Measurements from ENCODE around the gene PPP1R1B. TPM values are rescaled to one million over a fixed set of nuclear protein-coding genes. Genes with fewer than 3 reads are reported as not detected.

The PPP1R1B gene
- total and polyA plus RNA-seq, 2 donors (not counting 1 experiment from before 2014, with no cell fraction given) = not detected

- Histone ChIP-seq H4K20me1 (ENCODE audit: control insufficient read depth, insufficient read depth, low read length, poor library complexity, severe bottlenecking) (no peaks in the 10 kb centered on the region), H3K36me3 (replicated peaks in 1 of 2; ENCODE audit: control extremely low read depth in 1 of 2, control insufficient read depth in 1 of 2, extremely low read depth in 1 of 2, insufficient read depth in 2 of 2, low read length in 1 of 2) (no peaks in the 10 kb centered on the region), H3K4me1 (ENCODE audit: control insufficient read depth in 2 of 2, insufficient read depth in 2 of 2, low read length in 2 of 2) (peaks cover 25 to 46% of the 10 kb centered on the region in 2 donors), H3K79me2 (ENCODE audit: control insufficient read depth, insufficient read depth, low read length) (peaks cover 4% of the 10 kb centered on the region), H3K27ac (ENCODE audit: low read length in 2 of 2) (no peak overlapping the region), H3K4me2 (replicated peaks; ENCODE audit: low read depth, low read length, poor library complexity, severe bottlenecking) (peak overlapping the region; percentile 97), H3K27me3 (replicated peaks in 1 of 4; ENCODE audit: control extremely low read depth in 1 of 4, control insufficient read depth in 3 of 4, insufficient read depth in 4 of 4, low read length in 3 of 4) (peaks cover 0 to 12% (median 0%) of the 10 kb centered on the region in 4 experiments), H3K9ac (ENCODE audit: low read length) (no peak overlapping the region), H3K9me3 (ENCODE audit: control extremely low read depth in 1 of 3, control insufficient read depth in 2 of 3, insufficient read depth in 1 of 3, low read length in 2 of 3) (no peaks in the 10 kb centered on the region), H3K4me3 (ENCODE audit: control extremely low read depth in 1 of 5, extremely low read depth in 1 of 5, insufficient read depth in 1 of 5, low read depth in 2 of 5, low read length in 4 of 5) (no peak overlapping the region), H2AFZ (ENCODE audit: insufficient read depth, low read depth, low read length, poor library complexity, severe bottlenecking) (no peak overlapping the region)
- 63% methylated on average over 8 of the region's 13 CpGs for WGBS (ENCODE audit: insufficient coverage)
- Mint-ChIP-seq H3K4me3 (peak overlapping the region; percentile 88), H3K4me1 (peaks cover 29% of the 10 kb centered on the region), H3K9me3 (ENCODE audit: insufficient read depth) (no peaks in the 10 kb centered on the region), H3K27me3 (peaks cover 8% of the 10 kb centered on the region), H3K27ac (no peak overlapping the region)
- DNase-seq (no peak), ATAC-seq (ENCODE audit: low read depth) (no peak)
- TF ChIP-seq, protein P1, sequence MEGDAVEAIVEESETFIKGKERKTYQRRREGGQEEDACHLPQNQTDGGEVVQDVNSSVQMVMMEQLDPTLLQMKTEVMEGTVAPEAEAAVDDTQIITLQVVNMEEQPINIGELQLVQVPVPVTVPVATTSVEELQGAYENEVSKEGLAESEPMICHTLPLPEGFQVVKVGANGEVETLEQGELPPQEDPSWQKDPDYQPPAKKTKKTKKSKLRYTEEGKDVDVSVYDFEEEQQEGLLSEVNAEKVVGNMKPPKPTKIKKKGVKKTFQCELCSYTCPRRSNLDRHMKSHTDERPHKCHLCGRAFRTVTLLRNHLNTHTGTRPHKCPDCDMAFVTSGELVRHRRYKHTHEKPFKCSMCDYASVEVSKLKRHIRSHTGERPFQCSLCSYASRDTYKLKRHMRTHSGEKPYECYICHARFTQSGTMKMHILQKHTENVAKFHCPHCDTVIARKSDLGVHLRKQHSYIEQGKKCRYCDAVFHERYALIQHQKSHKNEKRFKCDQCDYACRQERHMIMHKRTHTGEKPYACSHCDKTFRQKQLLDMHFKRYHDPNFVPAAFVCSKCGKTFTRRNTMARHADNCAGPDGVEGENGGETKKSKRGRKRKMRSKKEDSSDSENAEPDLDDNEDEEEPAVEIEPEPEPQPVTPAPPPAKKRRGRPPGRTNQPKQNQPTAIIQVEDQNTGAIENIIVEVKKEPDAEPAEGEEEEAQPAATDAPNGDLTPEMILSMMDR (IDR thresholded peaks at IDR 0.05) = no peak
- no peak for TF ChIP-seq EZH2 (IDR thresholded peaks at IDR 0.05; ENCODE audit: borderline replicate concordance, insufficient read depth, low read depth, low read length, poor library complexity, severe bottlenecking)
- intact Hi-C loops (cut with micrococcal nuclease) = no loop called here
- ChIA-PET CTCF (interaction anchor here (0.6 to 13.0 kb wide), 12 partner anchors 9 to 361 kb away, joined by 3 to 262 read pairs (median 34); partner anchors contain the start of genes MIEN1, PNMT, PSMD3 and STARD3), POLR2A (interaction anchor here (0.6 to 1.8 kb wide), 3 partner anchors 12 to 68 kb away, joined by 3 read pairs; no protein-coding TSS in a partner anchor)
Observed at GRCh38 chr17:39618956-39619785, 7.6 kb upstream of the PPP1R1B start.

- H3K27me3 Mint-ChIP-seq = peaks cover 4% of the 10 kb centered on the region
- Histone ChIP-seq H3K4me3 (ENCODE audit: control extremely low read depth in 1 of 5, extremely low read depth in 1 of 5, insufficient read depth in 1 of 5, low read depth in 2 of 5, low read length in 4 of 5) (no peak overlapping the region), H3K4me2 (replicated peaks; ENCODE audit: low read depth, low read length, poor library complexity, severe bottlenecking) (no peak overlapping the region), H3K27ac (ENCODE audit: low read length in 2 of 2) (no peak overlapping the region), H3K79me2 (ENCODE audit: control insufficient read depth, insufficient read depth, low read length) (peaks cover 7% of the 10 kb centered on the region), H4K20me1 (ENCODE audit: control insufficient read depth, insufficient read depth, low read length, poor library complexity, severe bottlenecking) (no peaks in the 10 kb centered on the region), H3K36me3 (replicated peaks in 1 of 2; ENCODE audit: control extremely low read depth in 1 of 2, control insufficient read depth in 1 of 2, extremely low read depth in 1 of 2, insufficient read depth in 2 of 2, low read length in 1 of 2) (no peaks in the 10 kb centered on the region), H3K9me3 (ENCODE audit: control extremely low read depth in 1 of 3, control insufficient read depth in 2 of 3, insufficient read depth in 1 of 3, low read length in 2 of 3) (no peaks in the 10 kb centered on the region), H2AFZ (ENCODE audit: insufficient read depth, low read depth, low read length, poor library complexity, severe bottlenecking) (no peak overlapping the region), H3K27me3 (replicated peaks in 1 of 4; ENCODE audit: control extremely low read depth in 1 of 4, control insufficient read depth in 3 of 4, insufficient read depth in 4 of 4, low read length in 3 of 4) (peaks cover 0 to 10% (median 1%) of the 10 kb centered on the region in 4 experiments), H3K4me1 (ENCODE audit: control insufficient read depth in 2 of 2, insufficient read depth in 2 of 2, low read length in 2 of 2) (peaks cover 25 to 46% of the 10 kb centered on the region in 2 donors), H3K9ac (ENCODE audit: low read length) (no peak overlapping the region)
- ChIA-PET CTCF (interaction anchor here (1.1 to 13.0 kb wide), 11 partner anchors 9 to 360 kb away, joined by 3 to 262 read pairs (median 51); partner anchors contain the start of genes MIEN1, PNMT, PSMD3 and STARD3), POLR2A (interaction anchor here (0.6 to 1.8 kb wide), 2 partner anchors 12 to 69 kb away, joined by 3 read pairs; no protein-coding TSS in a partner anchor)
- no peaks in the 10 kb centered on the region for H3K9me3 Mint-ChIP-seq (ENCODE audit: insufficient read depth)
- WGBS (ENCODE audit: insufficient coverage) = no CpG with 5 or more reads among the region's 1 CpG
- DNase-seq (no peak), ATAC-seq (ENCODE audit: low read depth) (no peak)
- peak overlapping the region; percentile 32 for H3K27ac Mint-ChIP-seq
- intact Hi-C loops (cut with micrococcal nuclease) = loop anchor here (5.0 kb wide), 1 partner anchor 113 kb away; the partner anchor contains the start of gene MIEN1
- TF ChIP-seq EZH2 (IDR thresholded peaks at IDR 0.05; ENCODE audit: borderline replicate concordance, insufficient read depth, low read depth, low read length, poor library complexity, severe bottlenecking) = no peak
- TF ChIP-seq, protein P1 (IDR thresholded peaks at IDR 0.05) = no peak
- peak overlapping the region; percentile 88 for H3K4me3 Mint-ChIP-seq
- peaks cover 27% of the 10 kb centered on the region for H3K4me1 Mint-ChIP-seq
Observed at GRCh38 chr17:39619786-39620101, 7.0 kb upstream of the PPP1R1B start.

Data from B cell (primary cell).